ENCODE results near the gene OPRD1.
"Not testable (repeated sequence)": the region's sequence is repeated elsewhere in the genome, so short reads cannot be mapped to it uniquely, and the experiment has no call there.

The OPRD1 gene

DNA sequence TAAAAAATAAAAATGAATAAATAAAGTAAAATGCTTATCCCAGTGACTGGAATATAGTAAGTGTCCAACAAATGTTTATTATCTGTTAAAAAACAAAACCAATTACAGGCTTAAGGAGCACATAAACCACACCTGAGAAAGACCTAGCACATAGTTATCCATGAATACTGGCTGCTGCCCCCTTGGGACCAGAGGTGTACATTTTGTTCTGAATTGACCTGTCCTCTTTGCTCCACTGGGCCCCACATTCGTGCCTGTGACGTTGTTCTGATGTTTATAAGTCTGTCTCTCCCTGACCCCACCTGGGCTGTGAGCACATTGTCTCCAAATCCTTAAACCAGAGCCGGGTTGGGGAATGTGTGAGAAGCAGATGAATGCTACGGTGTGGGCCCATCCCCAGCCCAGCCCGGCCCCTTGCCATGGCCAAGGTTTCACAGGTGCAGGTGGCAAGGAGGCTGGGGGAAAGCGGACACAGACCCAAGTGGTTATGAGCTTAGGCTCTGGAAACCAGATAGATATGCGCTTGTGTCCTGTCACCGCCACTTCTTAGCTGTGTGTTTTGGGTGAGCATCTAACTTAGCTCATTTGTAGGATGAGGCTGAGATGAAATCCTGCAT lies 29.1 kb downstream of the OPRD1 start:
- in situ Hi-C loops (cut with MboI; ENCODE audit: low sequenced_read_pairs) = no loop called here

DNA sequence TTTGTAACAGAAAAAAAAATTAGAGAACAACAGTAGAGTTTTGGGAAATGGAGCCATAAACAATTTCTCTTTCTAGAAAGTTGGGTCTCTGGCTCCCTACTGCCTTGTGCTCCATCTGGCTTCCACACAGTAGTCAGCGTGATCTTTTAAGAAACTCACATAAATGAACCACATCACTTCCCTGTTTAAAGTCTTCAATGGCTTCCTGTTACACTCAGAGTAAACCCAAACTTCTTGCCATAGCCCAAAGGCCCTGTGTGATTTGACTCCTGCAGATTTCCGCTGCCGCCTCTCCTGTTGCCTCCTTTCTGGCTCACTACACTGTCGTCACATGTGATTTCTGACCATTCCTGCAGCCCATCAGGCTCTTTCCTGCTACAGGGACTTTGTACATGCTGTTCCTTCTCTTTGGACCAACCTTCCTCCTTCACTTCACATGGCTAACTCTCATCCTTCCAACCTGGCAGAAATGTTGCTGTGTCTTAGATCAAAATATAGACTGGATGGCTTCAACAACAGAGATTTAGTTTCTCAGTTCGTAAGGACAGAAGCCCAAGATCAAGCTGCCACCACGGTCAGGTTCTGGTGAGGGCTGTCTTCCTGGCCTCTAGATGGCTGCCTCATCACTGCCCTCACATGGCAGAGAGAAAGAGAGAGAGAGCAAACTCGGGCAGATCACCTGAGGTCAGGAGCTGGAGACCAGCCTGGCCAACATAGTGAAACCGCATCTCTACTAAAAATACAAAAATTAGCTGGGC lies 34.0 kb downstream of the OPRD1 start:
- in situ Hi-C loops (cut with MboI; ENCODE audit: low sequenced_read_pairs) = no loop called here

GRCh38 chr1:28847207-28847606 lies 35.2 kb downstream of the OPRD1 start:
- in situ Hi-C loops (cut with MboI; ENCODE audit: low sequenced_read_pairs) = not testable (repeated sequence)

DNA sequence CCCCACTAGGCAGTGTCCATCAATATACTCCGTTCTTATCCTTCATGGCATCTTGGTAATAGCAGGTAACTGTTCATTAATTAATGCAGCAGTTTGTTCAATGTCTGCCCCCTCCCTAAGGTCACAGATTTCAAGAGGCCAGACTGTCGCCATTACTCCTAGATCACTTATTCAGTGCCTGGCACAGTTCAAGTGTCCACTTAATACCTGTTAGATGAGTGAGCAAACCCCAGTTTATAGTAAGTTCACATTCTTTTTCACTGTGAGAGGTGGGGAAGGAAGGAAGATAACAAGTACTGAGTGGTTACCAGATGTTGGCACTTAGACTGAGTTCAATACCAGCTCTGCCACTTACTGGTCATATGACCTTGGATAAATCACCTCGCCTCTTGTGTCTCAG lies 36.4 kb downstream of the OPRD1 start:
- in situ Hi-C loops (cut with MboI; ENCODE audit: low sequenced_read_pairs) = no loop called here

DNA sequence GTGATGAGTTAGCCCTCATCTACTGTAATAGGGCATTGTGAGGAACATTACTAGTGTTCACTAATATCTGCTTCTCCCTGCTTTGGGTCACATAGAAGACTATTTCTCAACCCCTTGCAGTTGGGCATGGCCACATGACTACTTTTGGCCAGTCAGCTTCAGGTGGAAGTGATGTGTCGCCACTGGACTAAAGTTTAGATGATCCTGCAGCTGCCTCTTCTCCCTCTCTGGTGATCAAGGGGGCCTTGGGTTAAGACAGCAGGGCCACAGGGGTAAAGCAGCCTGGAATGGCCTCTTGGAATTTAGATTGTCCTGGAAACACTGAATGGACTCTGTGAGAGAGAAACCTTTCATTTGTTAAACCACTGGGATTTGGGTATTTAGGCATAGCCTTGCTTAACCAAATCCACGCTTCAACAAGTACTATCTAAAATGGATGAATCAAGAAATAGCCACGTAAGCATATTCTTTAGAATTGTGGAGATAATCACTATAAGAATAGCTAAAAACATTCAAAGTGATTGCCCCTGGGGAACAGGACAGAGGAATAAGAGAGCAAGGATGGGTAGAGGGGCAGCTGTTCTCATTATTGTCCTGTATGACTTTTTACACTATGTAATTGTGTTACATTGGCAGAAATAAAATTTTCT lies 41.2 kb downstream of the OPRD1 start:
- in situ Hi-C loops (cut with MboI; ENCODE audit: low sequenced_read_pairs) = no loop called here

DNA sequence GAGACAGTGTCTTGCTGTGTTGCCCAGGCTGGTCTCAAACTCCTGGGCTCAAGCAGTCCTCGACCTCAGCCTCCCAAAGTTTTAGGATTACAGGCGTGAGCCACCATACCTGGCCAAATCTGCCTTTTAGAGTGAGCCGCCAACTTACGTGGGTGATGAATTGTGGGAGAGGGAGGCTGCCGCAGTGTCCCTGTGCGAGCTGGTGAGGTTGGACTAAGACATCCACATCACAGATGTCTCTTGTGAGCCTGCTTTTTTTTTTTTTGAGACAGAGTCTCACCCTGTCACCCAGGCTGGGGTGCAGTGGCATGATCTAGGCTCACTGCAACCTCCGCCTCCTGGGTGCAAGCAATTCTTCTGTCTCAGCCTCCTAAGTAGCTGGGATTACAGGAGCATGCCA lies 42.4 kb downstream of the OPRD1 start:
- in situ Hi-C loops (cut with MboI; ENCODE audit: low sequenced_read_pairs) = not testable (repeated sequence)

GRCh38 chr1:28855046-28855445 lies 43.1 kb downstream of the OPRD1 start:
- in situ Hi-C loops (cut with MboI; ENCODE audit: low sequenced_read_pairs) = no loop called here

- in situ Hi-C loops (cut with MboI; ENCODE audit: low sequenced_read_pairs) = no loop called here
Observed at GRCh38 chr1:28855469-28855951, 43.5 kb downstream of the OPRD1 start.

DNA sequence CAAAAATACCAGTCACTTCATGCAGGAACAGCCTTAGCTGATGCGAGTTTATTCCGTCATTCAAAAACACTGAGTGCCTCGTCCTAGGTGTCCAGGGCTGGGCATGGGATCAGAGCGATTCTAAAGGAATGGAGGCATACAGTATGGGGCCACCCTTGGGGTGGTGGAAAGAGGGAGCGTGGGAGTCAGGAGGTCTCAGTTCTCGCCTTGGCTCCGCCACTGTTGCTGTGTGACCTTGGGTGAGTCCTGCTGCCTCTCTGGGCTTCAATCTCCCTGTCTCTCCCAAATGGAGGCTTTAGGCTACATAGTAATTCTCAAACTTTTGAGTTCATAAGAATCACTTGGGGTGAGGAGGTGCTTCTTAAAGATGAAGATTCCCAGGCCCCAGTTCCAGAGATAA lies 44.0 kb downstream of the OPRD1 start:
- in situ Hi-C loops (cut with MboI; ENCODE audit: low sequenced_read_pairs) = no loop called here

GRCh38 chr1:28860332-28861073 lies 48.5 kb downstream of the OPRD1 start:
- in situ Hi-C loops (cut with MboI; ENCODE audit: low sequenced_read_pairs) = no loop called here

DNA sequence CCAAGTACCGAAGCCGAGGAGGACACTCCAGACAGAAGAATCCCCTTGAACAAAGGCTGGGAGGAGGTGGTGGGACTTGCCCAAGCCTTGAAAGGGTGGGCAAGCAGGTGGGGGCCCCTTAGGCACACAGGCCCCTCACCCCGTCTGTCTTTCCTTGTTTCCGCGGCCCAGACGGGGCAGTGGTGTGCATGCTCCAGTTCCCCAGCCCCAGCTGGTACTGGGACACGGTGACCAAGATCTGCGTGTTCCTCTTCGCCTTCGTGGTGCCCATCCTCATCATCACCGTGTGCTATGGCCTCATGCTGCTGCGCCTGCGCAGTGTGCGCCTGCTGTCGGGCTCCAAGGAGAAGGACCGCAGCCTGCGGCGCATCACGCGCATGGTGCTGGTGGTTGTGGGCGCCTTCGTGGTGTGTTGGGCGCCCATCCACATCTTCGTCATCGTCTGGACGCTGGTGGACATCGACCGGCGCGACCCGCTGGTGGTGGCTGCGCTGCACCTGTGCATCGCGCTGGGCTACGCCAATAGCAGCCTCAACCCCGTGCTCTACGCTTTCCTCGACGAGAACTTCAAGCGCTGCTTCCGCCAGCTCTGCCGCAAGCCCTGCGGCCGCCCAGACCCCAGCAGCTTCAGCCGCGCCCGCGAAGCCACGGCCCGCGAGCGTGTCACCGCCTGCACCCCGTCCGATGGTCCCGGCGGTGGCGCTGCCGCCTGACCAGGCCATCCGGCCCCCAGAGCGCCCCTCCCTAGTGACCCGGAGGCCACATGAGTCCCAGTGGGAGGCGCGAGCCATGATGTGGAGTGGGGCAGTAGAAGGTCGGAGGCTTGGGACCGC lies 50.8 kb downstream of the OPRD1 start:
- in situ Hi-C loops (cut with MboI; ENCODE audit: low sequenced_read_pairs) = no loop called here

DNA sequence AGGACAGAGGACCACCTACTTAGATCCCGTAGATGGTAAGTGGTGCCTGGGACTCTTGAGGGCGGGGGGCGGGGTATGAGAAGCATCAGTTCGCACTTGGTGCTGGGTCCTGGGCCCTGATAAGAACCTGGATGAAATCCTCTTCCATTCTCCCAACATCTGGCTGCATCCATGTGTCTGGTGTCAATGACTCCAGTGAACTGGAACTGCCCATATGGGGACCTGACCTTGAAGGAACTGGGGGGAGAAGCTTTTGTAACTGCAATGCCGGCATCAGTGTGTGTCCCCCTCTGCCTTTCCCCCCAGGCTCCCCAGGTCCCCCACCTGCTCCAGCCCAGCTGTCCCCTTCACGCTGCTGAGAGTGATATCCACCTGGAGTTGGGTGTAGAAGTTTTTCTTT lies 52.7 kb downstream of the OPRD1 start:
- in situ Hi-C loops (cut with MboI; ENCODE audit: low sequenced_read_pairs) = no loop called here

DNA sequence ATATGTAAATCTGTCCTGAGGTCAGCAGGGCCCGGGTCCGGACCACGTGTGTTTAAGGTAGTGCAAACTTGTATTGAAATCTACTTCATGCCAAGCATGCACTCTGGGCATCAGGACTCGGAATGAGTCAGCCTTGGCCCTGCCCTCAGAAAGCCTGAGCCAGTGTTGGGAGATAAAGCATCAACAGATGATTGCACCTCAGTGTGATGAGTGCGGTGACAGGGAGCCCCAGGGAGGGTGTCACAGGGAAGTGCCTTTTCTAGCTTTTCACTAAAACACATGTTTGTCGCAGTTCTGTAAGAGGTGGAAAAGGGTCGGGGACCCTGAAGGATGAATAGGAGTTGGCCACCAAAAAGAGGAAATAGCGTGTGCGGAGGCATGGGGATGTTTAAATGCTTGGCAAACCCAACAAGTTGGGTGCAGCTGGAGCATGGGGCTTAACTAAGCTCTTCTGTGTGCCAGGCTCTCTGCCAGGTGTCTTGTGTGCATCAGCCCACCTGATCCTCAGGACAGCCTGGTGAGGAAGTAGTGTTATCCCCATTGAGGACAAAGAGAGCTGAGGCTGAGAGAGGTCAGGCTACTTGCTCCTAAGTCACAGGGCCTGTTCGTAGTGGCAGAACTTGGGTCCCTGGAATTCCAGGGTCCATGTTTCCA lies 54.2 kb downstream of the OPRD1 start:
- in situ Hi-C loops (cut with MboI; ENCODE audit: low sequenced_read_pairs) = no loop called here

DNA sequence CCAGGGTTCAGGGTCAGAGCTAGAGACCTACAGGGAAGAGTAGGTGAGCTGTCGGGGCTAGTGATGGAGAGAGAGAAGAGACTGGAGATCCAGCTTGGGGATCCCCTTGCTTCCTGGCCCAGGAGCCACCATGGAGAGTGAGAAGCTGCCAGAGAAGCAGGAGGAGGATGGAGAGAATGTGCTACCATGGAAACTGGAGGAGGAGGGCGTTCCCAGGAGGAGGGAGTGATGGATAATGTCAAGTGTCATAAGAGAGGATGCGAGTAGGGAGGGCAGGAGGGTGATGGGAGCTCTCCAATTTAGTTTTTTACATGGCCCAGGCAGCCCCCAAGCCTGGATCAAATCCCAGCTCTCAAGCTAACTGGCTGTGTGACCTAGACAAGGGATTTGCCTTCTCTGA lies 55.9 kb downstream of the OPRD1 start:
- in situ Hi-C loops (cut with MboI; ENCODE audit: low sequenced_read_pairs) = no loop called here

- in situ Hi-C loops (cut with MboI; ENCODE audit: low sequenced_read_pairs) = no loop called here
Observed at GRCh38 chr1:28869952-28870351, 58.0 kb downstream of the OPRD1 start.

- in situ Hi-C loops (cut with MboI; ENCODE audit: low sequenced_read_pairs) = no loop called here
Observed at GRCh38 chr1:28871631-28872401, 59.8 kb downstream of the OPRD1 start.

DNA sequence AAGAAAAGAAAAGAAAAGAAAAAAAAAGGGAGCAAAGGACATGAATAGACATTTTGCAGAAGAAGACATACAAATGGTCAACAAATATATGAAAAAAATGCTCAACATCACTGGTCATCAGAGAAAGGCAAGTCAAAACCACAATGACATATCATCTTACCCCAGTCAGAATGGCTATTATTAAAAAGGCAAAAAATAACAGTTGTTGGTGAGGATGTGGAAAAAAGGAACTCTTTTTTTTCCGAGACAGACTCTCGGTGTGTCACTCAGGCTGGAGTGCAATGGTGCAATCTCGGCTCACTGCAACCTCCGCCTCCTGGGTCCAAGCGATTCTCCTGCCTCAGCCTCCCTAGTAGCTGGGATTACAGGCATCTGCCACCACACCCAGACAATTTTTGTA lies 63.2 kb downstream of the OPRD1 start:
- in situ Hi-C loops (cut with MboI; ENCODE audit: low sequenced_read_pairs) = loop anchor here (25.0 kb wide), 1 partner anchor 312 kb away; the partner anchor contains the start of gene SRSF4

- in situ Hi-C loops (cut with MboI; ENCODE audit: low sequenced_read_pairs) = loop anchor here (25.0 kb wide), 1 partner anchor 310 kb away; the partner anchor contains the start of gene SRSF4
Observed at GRCh38 chr1:28877132-28877781, 65.3 kb downstream of the OPRD1 start.

Data from hTERT RPE-1 (cell line).